Astrocyte of the cerebellum (primary cell): Measurements from ENCODE around the gene SNRPA1.

ENCODE experiments used
- DNase-seq: peaks from one replicate; pipeline ENCODE4 v3.0.0-alpha.2; 2011; ENCODE audit warnings: low read depth
- H3K4me3 ChIP-seq: 2 replicates; pipeline ENCODE4 v1.5.1; 2011; ENCODE audit warnings: mild to moderate bottlenecking, low read depth, low read length, moderate library complexity
- in situ Hi-C: cut with HindIII; loops from 2 replicates; pipeline ENCODE4 v1.10.0; 2017; ENCODE audit warnings: low sequenced_read_pairs
- TF ChIP-seq, protein P1 (sequence below): IDR thresholded peaks from 2 replicates; pipeline ENCODE4 v1.5.1; 2012; ENCODE audit warnings: low read length, low read depth, moderate library complexity, mild to moderate bottlenecking; ENCODE audit errors: missing control alignments

SNRPA1 gene

DNA sequence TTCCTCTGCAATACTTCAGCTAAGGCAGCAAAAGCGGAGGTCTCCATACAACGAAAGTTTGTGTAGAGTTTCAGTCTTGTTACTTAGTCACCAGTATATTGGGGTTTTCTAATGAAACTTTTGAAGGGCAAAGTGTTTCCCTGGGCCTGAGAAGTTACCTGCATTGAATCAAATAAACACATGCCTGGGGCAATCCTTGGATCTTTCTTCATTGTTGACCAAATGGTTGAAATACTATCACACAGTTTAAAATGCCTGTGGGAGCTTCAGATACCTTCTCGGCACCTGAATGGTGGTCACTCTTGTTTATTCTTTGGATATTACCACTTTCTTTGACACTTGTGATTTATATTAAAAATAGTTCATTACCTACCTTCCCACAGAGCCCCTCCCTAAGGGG is 42.2 kb downstream of the SNRPA1 start:
- in situ Hi-C loops: loop anchor here (5.0 kb wide), 1 partner anchor 61 kb away; no protein-coding TSS in a partner anchor
- TF ChIP-seq, protein P1, sequence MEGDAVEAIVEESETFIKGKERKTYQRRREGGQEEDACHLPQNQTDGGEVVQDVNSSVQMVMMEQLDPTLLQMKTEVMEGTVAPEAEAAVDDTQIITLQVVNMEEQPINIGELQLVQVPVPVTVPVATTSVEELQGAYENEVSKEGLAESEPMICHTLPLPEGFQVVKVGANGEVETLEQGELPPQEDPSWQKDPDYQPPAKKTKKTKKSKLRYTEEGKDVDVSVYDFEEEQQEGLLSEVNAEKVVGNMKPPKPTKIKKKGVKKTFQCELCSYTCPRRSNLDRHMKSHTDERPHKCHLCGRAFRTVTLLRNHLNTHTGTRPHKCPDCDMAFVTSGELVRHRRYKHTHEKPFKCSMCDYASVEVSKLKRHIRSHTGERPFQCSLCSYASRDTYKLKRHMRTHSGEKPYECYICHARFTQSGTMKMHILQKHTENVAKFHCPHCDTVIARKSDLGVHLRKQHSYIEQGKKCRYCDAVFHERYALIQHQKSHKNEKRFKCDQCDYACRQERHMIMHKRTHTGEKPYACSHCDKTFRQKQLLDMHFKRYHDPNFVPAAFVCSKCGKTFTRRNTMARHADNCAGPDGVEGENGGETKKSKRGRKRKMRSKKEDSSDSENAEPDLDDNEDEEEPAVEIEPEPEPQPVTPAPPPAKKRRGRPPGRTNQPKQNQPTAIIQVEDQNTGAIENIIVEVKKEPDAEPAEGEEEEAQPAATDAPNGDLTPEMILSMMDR: no peak
- DNase-seq: no peak
- H3K4me3 ChIP-seq: peak overlapping the region; percentile 89

DNA sequence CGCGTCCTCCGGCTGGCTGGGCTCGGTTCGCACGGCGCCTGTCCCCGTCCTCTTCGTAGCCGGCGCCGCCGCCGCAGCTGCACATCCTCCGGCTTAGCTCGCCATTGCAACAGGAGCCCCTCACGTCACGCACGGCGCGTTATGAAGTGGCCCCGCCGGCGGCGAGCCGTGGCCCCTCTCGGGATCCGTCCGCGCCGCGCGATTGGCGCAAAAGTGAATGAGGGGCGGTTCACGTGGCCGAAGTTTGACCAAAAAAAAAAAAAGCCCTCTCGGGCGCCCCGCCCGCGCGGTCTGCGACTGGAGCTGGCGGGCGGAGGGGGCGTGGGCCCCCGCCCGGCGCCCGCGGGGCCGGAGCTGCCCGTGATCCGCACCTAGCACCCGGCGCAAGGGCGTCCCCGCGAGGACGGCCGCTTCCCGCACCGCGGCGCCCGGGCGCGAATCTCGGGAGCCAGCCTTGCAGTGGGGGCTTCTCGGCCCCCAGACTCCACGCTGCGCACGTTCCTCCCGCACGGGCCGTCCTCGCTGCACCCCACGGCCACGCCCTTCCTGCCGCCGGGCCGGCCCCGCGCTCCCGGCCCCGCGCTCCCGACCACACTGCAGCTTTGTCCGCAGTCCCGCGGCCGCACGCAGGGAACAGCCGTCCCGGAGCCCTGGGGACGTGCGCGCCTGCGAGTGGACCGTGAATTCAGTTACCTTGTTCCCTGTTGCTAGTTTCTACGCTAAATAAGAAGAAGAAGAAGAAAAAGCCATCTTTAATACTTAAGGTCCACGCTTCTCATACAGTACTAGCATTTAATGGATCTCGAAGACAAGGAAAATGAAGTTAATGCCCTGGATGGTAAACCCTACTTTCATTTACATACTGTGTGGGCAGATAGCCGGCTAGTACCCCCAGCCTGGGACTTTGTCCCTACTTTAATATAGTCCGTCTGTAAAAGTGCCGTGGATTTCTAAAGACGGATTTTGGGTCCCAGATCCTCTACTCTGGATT is 42.9 kb downstream of the SNRPA1 start, which contains the start of gene CHSY1:
CHSY1 (minus strand) TSS at position 219 of the 991 bp plus-strand sequence. CDS start 592 bp downstream, outside the sequence.
- TF ChIP-seq, protein P1: no peak
- H3K4me3 ChIP-seq: peak within 1 kb of the TSS; percentile 89
- peak; percentile 86 for DNase-seq
- in situ Hi-C loops: loop anchor here (5.0 kb wide), 1 partner anchor 60 kb away; no protein-coding TSS in a partner anchor

DNA sequence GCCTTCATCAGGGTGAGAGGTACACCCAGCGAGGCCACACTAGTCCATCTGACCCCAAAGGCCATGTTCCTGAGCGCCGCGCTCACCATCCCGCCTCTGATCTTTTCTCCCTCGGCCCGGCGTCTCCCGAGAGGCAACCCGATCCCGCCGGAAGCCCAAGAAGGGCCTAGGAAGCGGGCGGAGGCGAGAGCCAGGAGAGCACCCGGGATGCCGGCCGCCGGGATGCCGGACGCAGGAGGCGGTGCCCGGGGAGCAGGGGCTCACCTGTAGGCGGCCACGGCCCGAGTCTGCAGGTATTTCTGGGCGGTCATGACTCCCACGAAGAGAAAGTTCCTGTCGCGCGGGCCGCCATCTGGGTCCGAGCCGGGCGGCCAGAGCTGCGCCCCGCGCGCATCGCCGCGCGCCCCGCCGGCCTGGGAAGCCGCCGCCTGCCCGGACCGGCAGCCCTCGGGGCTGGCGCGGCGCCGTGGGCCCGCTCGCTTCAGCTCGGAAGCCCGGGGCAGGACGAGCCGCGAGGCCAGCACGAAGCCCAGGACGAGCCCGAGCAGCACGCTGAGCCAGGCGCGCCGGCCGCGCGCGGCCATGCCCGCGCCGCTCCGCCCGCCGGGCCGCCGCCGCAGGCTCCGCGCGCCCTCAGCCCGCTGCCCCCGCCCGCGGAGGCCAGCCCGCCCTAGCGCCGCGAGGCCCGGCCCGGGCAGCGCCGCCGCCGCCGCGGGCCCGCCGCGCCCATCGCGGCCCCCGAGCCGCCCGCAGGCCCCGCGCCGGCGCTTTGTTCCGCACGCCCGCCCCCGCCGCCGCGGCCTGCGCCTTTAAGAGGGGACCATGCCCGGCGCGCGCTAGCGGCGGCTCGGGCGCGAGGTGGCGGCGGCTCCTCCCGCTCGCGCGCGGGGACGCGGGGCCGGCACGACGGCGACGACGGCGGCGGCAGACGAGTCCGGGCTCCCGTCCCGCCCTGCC is 43.9 kb downstream of the SNRPA1 start:
- in situ Hi-C loops: loop anchor here (5.0 kb wide), 1 partner anchor 59 kb away; no protein-coding TSS in a partner anchor
- DNase-seq: no peak
- H3K4me3 ChIP-seq: peak overlapping the region; percentile 89
- TF ChIP-seq, protein P1: no peak

DNA sequence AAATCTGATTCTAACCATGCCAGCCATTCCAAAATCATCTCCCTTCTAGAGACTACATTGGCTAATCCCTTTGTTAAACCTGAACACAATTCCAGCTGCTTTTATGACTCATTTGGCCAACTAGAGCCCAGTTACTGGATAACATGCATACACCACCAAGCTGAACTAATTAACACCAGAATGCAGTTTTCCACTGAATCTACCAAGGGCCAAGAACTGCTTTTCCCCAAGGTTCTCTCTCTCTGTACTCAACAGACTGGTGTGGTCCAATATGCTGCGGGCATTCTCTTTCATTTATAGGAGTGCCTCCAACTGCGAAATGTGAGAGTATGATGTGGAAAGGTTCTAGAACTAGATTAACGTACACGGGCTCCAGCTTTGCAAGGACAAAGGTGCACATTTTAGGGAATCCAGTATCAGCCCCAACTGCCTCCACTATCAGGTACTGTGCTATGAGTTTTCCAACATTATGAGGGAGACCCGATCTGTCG is 44.7 kb downstream of the SNRPA1 start:
- TF ChIP-seq, protein P1: no peak
- H3K4me3 ChIP-seq: peak overlapping the region; percentile 89
- in situ Hi-C loops: loop anchor here (5.0 kb wide), 1 partner anchor 58 kb away; no protein-coding TSS in a partner anchor
- DNase-seq: peak; percentile 92

DNA sequence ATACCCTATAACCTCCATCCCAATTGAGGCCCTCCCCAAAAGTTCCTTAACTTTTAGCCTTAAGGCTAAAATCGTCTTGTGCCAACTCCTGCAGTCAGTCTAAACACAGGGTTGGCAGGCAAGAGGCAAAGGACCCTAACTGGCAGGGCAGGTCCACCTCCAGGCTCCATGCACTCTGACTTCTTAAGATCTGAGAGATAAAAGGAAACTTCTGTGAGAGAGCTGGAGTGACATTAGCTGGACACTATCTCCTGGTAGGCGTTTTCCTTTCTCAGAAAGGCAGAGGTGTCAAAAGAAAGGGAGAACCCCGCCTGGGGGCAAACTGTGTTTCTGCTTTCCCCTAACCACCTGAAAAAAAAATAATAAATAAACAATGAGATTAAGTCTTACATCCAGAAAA is 46.8 kb downstream of the SNRPA1 start:
- DNase-seq: no peak
- TF ChIP-seq, protein P1: no peak
- H3K4me3 ChIP-seq: no peak overlapping the region
- in situ Hi-C loops: loop anchor here (10.0 kb wide), 1 partner anchor 123 kb away; no protein-coding TSS in a partner anchor
